ENCODE measurements around the gene UTP15.

UTP15 gene

GRCh38 chr5:73592551-73592950, 27.0 kb downstream of the UTP15 start:
- no peak for TF ChIP-seq CTCF (IDR thresholded peaks at IDR 0.05; ENCODE audit: insufficient read depth, missing control alignments)
- DNase-seq (ENCODE audit: insufficient read length, low spot score), result no peak
- no peak for FAIRE-seq

DNA sequence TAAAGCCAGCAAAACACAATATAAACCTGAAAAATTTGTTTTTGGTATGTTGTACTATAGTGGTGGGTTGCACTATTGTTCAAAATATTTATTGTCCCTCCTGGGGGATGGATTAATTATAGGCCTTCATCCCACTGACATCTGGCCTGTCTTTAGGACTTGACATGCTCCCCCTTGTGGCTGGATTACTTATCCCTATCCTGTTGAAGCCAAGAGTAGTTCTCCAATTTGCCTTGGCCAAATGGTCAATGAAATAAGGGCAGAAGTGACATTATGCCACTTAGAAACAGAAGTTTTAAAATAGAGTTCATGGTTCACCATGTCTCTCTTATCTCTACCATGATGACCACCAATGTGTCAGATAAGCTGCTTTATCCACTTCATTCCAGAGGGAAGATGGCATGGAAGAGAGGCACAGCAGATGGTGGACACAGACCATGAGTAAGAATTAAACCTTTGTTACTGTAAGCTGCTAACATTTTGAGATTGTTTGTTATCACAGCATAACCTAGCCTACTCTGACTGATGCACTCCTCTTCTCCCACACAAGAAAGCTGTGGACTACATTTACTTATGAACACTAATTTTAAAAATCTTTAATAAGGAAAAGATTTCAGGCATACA, 31.3 kb downstream of the UTP15 start:
- FAIRE-seq (peak; percentile 75), DNase-seq (ENCODE audit: insufficient read length, low spot score) (no peak)
- TF ChIP-seq CTCF (IDR thresholded peaks at IDR 0.05; ENCODE audit: insufficient read depth, missing control alignments), result peak; percentile 40

DNA sequence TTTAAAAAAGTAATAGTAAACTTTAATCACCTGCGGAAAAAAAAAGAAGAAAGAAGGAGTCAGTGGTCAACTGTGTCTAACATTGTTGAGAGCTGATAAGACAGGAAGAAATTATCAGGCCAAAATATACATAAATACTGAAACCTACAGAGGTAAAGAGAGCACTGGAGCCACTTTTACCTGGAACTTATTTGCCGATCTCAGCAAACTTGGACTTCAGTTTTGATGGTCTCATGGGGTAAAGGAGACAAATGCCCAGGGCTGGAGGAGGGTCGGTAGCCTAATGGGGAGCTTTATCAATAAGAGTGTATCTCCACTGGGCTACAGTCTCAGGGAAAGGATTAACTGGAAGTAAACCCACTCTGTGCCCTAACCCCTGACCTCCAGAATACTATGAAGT, 33.8 kb downstream of the UTP15 start:
- FAIRE-seq (no peak), DNase-seq (ENCODE audit: insufficient read length, low spot score) (no peak)
- no peak for TF ChIP-seq CTCF (IDR thresholded peaks at IDR 0.05; ENCODE audit: insufficient read depth, missing control alignments)

GRCh38 chr5:73603998-73604397, 38.5 kb downstream of the UTP15 start:
- no peak for DNase-seq (ENCODE audit: insufficient read length, low spot score)
- no peak for TF ChIP-seq CTCF (IDR thresholded peaks at IDR 0.05; ENCODE audit: insufficient read depth, missing control alignments)
- FAIRE-seq, result no peak

DNA sequence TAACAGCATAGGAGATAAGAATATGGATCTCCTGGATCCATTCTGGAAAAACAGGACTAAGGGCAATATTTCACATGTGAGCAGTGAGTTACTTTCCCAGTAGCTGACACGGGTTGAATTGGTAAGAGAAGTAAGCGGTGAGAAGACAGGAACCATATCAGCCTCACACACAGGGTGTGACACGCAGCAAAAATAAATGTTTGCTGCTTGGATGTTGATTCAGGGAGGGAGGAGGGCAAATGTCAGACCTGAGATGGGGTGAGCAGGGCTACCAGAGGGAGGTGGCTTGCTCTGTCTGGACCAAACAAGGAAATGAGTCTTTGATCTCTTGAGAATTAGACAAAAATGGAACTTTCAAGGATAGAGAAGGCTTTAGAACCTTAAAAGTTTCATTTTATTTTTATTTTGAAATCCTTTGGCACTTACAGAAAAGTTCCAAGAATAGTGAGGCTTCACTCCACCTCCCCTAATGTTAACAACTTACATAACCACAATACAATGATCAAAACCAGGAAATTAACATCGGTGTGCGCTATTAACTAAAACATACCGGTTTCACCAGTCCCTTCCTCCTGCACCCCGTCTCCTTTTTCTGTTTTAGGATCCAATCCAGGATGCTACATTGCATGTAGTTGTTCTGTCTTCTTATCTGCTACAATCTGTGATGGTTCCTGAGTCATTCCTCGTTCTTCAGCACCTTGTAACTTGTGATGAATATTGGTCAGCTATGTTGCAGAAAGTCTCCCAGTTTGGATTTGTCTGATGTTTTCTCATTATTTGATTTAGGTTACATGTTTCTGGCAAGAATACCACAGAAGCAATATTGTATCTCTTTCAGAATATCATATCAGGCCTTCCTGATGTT, 39.9 kb downstream of the UTP15 start:
- FAIRE-seq (no peak), DNase-seq (ENCODE audit: insufficient read length, low spot score) (no peak)
- no peak for TF ChIP-seq CTCF (IDR thresholded peaks at IDR 0.05; ENCODE audit: insufficient read depth, missing control alignments)

GRCh38 chr5:73606206-73606753, 40.7 kb downstream of the UTP15 start:
- FAIRE-seq (no peak), DNase-seq (ENCODE audit: insufficient read length, low spot score) (no peak)

More at GRCh38 chr5:73606206-73606753, 40.7 kb downstream of the UTP15 start:
- TF ChIP-seq CTCF (IDR thresholded peaks at IDR 0.05; ENCODE audit: insufficient read depth, missing control alignments), result no peak

Data from D721Med (cell line).